ENCODE data around the gene SNAP25. TPM values are rescaled to one million over a fixed set of nuclear protein-coding genes. Genes with fewer than 3 reads are reported as not detected.

SNAP25 gene
- polyA plus RNA-seq, 1 donor = 3.6 TPM

GRCh38 chr20:10332656-10333415 is 114.2 kb downstream of the SNAP25 start:
- peak; percentile 28 for DNase-seq (ENCODE audit: low read depth)

DNA sequence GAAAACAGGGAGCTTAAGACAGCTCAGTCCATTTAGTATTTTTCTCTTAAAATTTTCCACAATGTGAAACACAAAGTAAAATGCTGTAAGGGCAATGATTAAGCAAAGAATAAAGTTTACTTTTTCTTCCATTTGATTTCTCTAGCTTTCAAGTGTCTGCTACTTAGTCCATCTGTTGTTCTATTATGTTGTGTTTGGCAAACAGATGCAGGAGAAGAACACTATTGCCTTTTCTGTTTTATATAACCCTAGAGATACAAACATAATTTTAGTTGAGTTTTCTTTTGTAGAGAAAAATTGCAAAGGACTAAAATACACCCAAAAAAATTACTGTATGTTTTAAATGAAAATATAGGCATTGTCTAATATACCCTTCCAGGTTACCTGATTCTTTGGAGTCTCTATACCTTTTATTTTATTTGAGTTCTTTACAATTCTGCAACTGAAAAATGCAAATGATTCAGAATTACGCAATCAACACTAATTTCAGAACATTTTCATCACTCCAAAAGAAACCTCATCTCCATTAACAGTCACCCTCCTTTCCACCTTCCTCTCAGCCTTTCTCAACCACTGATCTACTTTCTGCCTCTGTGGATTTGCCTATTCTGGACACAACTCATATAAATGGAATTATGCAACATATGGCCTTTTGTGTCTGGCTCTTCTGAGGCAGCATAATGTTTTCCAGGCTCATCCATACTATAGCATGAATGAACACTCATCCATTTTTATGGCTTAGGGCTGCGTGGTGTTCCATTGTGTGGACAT is 118.5 kb downstream of the SNAP25 start:
- no peak for DNase-seq (ENCODE audit: low read depth)

GRCh38 chr20:10338426-10339180 is 120.0 kb downstream of the SNAP25 start:
- DNase-seq (ENCODE audit: low read depth) = no peak

GRCh38 chr20:10339609-10340008 is 121.0 kb downstream of the SNAP25 start:
- DNase-seq (ENCODE audit: low read depth) = no peak

GRCh38 chr20:10342152-10342551 is 123.5 kb downstream of the SNAP25 start:
- DNase-seq (ENCODE audit: low read depth) = no peak

GRCh38 chr20:10344953-10345352 is 126.3 kb downstream of the SNAP25 start:
- DNase-seq (ENCODE audit: low read depth) = no peak

DNA sequence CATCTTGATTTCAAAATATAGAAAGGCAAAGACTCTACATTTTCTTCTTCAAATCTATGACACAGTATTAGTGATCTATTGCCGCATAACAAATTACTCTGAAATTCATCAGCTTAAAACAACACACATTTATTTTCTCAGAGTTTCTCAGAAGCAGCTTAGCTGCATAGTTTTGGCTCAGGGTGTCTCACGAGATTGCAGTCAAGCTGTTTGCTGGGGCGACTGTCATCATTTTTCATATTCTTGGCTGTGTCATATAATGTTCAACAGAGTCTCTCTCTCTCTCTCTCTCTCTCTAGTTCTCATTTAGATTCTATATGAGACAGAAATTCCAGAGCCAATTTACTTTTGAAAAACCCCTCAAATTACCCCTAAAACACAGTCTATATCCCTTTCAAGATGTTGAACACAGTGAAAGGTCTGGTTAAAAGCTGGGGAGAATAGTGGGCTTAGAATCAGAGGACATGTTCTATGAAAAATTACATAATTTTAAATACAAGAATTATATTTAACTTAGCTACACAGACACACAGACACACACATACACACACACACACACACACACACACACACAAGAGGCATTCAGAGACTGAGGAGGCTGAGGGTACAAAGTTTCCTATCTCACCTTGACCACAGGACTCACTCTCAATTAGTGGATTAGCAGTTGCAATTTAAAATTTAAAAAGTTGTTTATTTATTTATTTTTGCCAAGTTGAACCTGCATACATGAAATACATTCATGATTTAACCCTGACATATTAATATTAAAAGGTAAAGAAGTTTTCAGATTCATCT is 128.7 kb downstream of the SNAP25 start:
- DNase-seq (ENCODE audit: low read depth) = no peak

DNA sequence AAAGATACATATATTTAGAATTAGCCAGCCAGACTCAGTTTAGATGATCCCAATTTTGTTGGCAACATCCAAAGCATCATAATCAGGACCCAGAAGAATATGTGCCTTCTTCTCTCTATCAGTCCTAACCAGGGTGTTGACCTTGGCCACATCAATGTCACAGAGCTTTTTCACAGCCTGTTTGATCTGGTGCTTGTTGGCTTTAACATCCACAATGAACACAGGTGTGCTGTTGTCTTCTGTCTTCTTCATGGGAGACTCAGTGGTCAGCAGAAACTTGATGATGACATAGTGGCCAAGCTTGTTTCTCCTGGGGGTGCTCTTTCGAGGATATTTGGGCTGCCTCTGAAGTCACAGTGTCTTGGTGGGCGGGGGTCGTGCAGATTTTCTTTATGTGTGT is 130.5 kb downstream of the SNAP25 start:
- no peak for DNase-seq (ENCODE audit: low read depth)

DNA sequence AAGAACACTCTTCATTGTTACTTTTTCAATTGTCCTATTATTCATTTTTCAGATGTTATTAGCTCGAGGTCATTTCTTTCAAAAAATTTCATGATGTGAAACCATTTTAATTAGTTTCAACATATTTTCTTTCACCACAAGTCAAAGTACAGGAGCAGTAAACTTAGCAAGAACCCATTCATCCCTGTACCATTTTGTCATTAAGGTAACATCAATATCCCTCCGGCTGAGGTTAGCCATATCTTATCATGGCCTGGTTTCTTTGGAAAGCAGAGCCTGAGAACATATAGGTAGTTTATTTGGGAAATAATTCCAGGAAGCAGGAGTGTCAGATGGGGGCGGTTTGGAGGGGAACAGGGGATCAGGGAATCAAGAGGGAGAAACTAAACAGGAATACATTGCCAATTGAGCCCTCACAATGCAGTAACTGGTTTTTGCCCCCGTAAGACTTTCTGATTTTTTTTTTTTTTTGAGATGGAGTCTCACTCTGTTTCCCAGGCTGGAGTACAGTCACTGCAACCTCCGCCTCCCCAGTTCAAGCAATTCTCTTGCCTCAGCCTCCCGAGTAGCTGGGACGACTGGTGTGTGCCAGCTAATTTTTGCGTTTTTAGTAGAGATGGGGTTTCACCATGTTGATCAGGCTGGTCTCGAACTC is 131.7 kb downstream of the SNAP25 start:
- no peak for DNase-seq (ENCODE audit: low read depth)

DNA sequence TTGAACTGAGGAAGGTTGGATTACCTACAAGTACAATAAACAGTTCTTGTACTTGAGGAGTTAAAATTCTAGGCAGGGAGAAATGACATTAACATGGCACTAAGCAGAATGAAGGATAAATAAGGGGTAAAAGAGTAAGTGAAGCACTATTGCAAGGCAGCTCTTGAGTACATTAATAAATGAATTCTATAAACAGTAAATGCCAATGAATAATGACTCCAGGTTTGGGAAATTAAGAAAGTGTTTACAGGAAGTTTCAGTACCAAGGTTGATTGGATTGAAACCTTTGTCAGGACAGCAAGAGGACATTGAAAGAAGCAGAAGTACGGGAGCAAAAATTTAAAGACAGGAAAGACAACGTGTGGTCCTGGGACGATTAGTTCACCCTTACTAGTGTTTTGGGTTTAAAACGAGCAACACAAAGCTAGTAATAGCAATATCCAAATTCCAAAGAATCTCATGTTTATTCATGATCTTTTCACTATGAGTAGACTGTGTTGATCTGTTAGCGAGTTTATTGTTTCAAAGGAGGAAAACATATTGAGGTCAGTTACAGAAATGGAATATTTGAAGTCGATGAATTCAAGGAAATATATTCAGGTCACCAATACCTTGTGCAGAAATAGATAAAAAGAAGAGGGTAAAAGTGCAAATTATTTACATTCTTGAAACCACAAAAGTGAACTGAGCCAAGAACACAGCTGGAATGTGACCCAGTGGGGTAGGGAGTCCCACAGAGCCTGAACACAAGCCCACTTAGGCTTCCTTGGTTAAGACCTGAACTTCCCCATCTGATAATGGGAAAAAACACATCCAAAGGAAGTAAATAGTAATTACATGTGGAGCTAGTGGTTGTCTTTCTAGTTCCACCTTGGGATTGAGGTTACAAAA is 134.5 kb downstream of the SNAP25 start:
- DNase-seq (ENCODE audit: low read depth) = no peak

- no peak for DNase-seq (ENCODE audit: low read depth)
Observed at GRCh38 chr20:10356628-10357027, 138.0 kb downstream of the SNAP25 start.

Other genes with a start within 250 kb of the SNAP25 start
- 1.2 TPM for gene ANKEF1, start 183.8 kb upstream of the SNAP25 start, polyA plus RNA-seq (ENCODE audit: insufficient read length)
- 19.7 TPM for gene MKKS, start 215.4 kb downstream of the SNAP25 start, polyA plus RNA-seq (ENCODE audit: insufficient read length)
- gene SLX4IP, start 216.5 kb downstream of the SNAP25 start, polyA plus RNA-seq (ENCODE audit: insufficient read length) = 4.3 TPM